MM.1S (cell line): ENCODE data around the gene ZBTB4.

Experiments
- DNase-seq: peaks from one replicate; pipeline ENCODE4 v3.0.0-alpha.2; 2015
- H2AFZ ChIP-seq: fragments of 300-600 bp; sonication (generic); 2 replicates; pipeline ENCODE4 v1.6.0; 2016; ENCODE audit warnings: antibody characterized with exemption, low read length
- H3F3A ChIP-seq: fragments of 300-600 bp; sonication (generic); 2 replicates; pipeline ENCODE4 v1.6.1; 2016; ENCODE audit warnings: mild to moderate bottlenecking, antibody characterized with exemption, low read length, moderate library complexity, mixed read lengths; ENCODE audit not compliant: insufficient read depth
- H3K27ac ChIP-seq: fragments of 300-600 bp; sonication (generic); 2 replicates; pipeline ENCODE4 v1.5.1; 2016; ENCODE audit warnings: mild to moderate bottlenecking, low read length
- H3K27me3 ChIP-seq: fragments of 300-600 bp; sonication (generic); replicated peaks from 2 replicates; pipeline ENCODE4 v1.6.0; 2016; ENCODE audit warnings: low read length; ENCODE audit not compliant: insufficient read depth
- H3K36me3 ChIP-seq: fragments of 300-600 bp; sonication (generic); replicated peaks from 2 replicates; pipeline ENCODE4 v1.6.1; 2016; ENCODE audit warnings: mild to moderate bottlenecking, low read length, mixed read lengths; ENCODE audit not compliant: insufficient read depth
- H3K4me1 ChIP-seq: fragments of 300-600 bp; sonication (generic); 2 replicates; pipeline ENCODE4 v1.6.1; 2016; ENCODE audit warnings: low read length, mixed read lengths
- H3K4me2 ChIP-seq: fragments of 300-600 bp; sonication (generic); 2 replicates; pipeline ENCODE4 v1.6.0; 2016; ENCODE audit warnings: low read depth, low read length
- H3K4me3 ChIP-seq: fragments of 300-600 bp; sonication (generic); 2 replicates; pipeline ENCODE4 v1.5.1; 2016; ENCODE audit warnings: low read length, mixed read lengths
- H3K79me2 ChIP-seq: fragments of 300-600 bp; sonication (generic); 2 replicates; pipeline ENCODE4 v1.6.1; 2016; ENCODE audit warnings: mixed run types, low read length, mixed read lengths
- H3K9ac ChIP-seq: fragments of 300-600 bp; sonication (generic); 2 replicates; pipeline ENCODE4 v1.6.1; 2016; ENCODE audit warnings: low read length, mixed read lengths
- H3K9me2 ChIP-seq: fragments of 300-600 bp; sonication (generic); replicated peaks from 2 replicates; pipeline ENCODE4 v1.6.1; 2016; ENCODE audit warnings: mild to moderate bottlenecking, low read length, mixed read lengths; ENCODE audit not compliant: insufficient read depth
- H3K9me3 ChIP-seq: fragments of 300-600 bp; sonication (generic); replicated peaks from 2 replicates; pipeline ENCODE4 v1.6.1; 2016; ENCODE audit warnings: mild to moderate bottlenecking, low read length, mixed read lengths; ENCODE audit not compliant: insufficient read depth
- H4K20me1 ChIP-seq: fragments of 300-600 bp; sonication (generic); 2 replicates; pipeline ENCODE4 v1.6.1; 2016; ENCODE audit warnings: mild to moderate bottlenecking, low read length, moderate library complexity, mixed read lengths; ENCODE audit not compliant: insufficient read depth
- EZH2 ChIP-seq: fragments of 300-600 bp; sonication (generic); optimal IDR thresholded peaks from 2 replicates; pipeline ENCODE3; 2017; ENCODE audit warnings: low read depth, mild to moderate bottlenecking, antibody characterized with exemption, low read length, mixed read lengths
- EZH2phosphoT487 ChIP-seq: fragments of 300-600 bp; sonication (generic); IDR thresholded peaks from 2 replicates; pipeline ENCODE4 v1.6.1; 2018; ENCODE audit warnings: antibody characterized with exemption, low read length
- TF ChIP-seq, protein P1 (sequence below): fragments of 300-600 bp; sonication (generic); IDR thresholded peaks from 2 replicates; pipeline ENCODE4 v1.5.1; 2016; ENCODE audit warnings: antibody characterized with exemption, low read length, mixed read lengths

Gene ZBTB4

DNA sequence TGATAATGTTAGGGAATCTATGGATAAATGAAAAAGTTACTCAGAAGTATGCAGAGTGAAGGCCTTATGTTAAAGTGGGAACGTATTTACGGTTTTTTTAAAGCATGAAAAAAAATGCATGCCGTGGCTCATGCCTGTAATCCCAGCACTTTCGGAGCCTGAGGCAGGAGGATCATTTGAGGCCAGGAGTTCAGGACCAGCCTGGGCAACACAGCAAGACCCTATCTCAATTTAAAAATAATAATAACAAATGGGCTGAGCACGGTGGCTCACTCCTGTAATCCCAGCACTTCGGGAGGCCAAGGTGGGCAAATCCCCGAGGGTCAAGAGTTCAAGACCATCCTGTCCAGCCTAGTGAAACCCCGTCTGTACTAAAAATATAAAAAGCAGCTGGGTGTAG, 10.7 kb upstream of the ZBTB4 start:
- H3K27me3 ChIP-seq, result no peaks in the 10 kb centered on the region
- H3K9me3 ChIP-seq, result no peaks in the 10 kb centered on the region
- H3K79me2 ChIP-seq, result peaks cover 97% of the 10 kb centered on the region
- no peak overlapping the region for H3K9ac ChIP-seq
- peaks cover 7% of the 10 kb centered on the region; the same call in 1 of the 2 replicates for H3F3A ChIP-seq
- no peak overlapping the region for H3K4me3 ChIP-seq
- H2AFZ ChIP-seq, result no peak overlapping the region
- no peak overlapping the region for H3K27ac ChIP-seq
- TF ChIP-seq, protein P1, sequence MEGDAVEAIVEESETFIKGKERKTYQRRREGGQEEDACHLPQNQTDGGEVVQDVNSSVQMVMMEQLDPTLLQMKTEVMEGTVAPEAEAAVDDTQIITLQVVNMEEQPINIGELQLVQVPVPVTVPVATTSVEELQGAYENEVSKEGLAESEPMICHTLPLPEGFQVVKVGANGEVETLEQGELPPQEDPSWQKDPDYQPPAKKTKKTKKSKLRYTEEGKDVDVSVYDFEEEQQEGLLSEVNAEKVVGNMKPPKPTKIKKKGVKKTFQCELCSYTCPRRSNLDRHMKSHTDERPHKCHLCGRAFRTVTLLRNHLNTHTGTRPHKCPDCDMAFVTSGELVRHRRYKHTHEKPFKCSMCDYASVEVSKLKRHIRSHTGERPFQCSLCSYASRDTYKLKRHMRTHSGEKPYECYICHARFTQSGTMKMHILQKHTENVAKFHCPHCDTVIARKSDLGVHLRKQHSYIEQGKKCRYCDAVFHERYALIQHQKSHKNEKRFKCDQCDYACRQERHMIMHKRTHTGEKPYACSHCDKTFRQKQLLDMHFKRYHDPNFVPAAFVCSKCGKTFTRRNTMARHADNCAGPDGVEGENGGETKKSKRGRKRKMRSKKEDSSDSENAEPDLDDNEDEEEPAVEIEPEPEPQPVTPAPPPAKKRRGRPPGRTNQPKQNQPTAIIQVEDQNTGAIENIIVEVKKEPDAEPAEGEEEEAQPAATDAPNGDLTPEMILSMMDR, result no peak
- TF ChIP-seq EZH2 (no peak), EZH2phosphoT487 (no peak)
- H3K36me3 ChIP-seq, result no peaks in the 10 kb centered on the region
- H3K4me2 ChIP-seq, result no peak overlapping the region
- no peak for DNase-seq
- H4K20me1 ChIP-seq, result peaks cover 43% of the 10 kb centered on the region
- peaks cover 13% of the 10 kb centered on the region for H3K4me1 ChIP-seq
- no peaks in the 10 kb centered on the region for H3K9me2 ChIP-seq

DNA sequence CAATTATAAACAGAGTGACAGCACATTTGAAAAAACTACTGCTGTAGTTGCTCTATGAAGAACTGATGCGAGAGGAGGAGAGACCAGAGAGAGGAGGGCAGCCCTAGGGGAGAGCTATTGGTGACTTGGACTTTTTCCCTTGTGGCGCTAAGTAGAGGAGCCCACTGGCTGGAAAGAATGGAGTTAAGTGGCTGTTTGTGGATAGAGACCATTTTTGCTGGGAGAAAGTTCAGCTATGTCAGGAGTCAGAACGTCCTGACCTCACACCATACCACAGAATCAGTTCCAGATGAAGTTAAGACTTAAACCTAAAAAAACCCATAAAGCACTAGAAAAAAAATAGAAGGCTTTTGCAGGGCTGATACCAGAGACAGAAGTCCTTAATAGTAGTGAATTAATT, 6.8 kb upstream of the ZBTB4 start:
- Histone ChIP-seq H3K36me3 (no peaks in the 10 kb centered on the region), H3K27ac (no peak overlapping the region), H3K9ac (peak overlapping the region; percentile 12; the same call in 1 of the 2 replicates), H3K9me2 (no peaks in the 10 kb centered on the region), H3K4me2 (peak overlapping the region; percentile 87), H4K20me1 (peaks cover 24% of the 10 kb centered on the region; the same call in 1 of the 2 replicates), H3K27me3 (no peaks in the 10 kb centered on the region), H3F3A (peaks cover 11% of the 10 kb centered on the region; the same call in 1 of the 2 replicates), H3K4me1 (peaks cover 13% of the 10 kb centered on the region), H3K9me3 (no peaks in the 10 kb centered on the region), H2AFZ (no peak overlapping the region), H3K79me2 (peaks cover 62% of the 10 kb centered on the region), H3K4me3 (peak overlapping the region; percentile 59)
- TF ChIP-seq EZH2, result no peak
- no peak for DNase-seq

DNA sequence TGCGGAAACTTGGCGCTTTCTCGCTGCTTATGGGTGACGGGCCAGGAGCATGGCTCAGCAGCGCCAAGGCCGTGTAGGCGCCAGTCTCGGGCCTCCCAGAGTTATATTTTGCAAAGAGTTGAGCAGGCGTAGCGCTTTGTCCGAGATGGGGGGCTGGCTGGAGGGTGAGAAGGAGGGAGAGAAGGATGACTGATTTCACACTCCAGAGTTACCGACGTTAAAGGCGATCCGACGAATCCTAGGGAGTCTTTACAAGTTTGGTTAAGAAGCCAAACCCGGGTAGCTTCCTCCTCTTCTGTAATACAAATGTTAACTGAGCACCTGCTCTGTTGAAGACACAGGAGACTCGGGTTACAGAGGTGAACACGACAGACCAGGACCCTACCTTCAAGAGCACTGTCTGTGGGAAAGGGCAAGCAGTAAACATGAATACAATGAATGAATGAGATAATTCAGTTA, 5.5 kb upstream of the ZBTB4 start:
- H3K4me3 ChIP-seq, result peak overlapping the region; percentile 77
- peaks cover 13% of the 10 kb centered on the region for H3K4me1 ChIP-seq
- DNase-seq, result no peak
- H3K9ac ChIP-seq, result peak overlapping the region; percentile 95
- H3K79me2 ChIP-seq, result peaks cover 50% of the 10 kb centered on the region
- no peaks in the 10 kb centered on the region for H3K9me3 ChIP-seq
- no peaks in the 10 kb centered on the region for H3K27me3 ChIP-seq
- H3K9me2 ChIP-seq, result no peaks in the 10 kb centered on the region
- peaks cover 14% of the 10 kb centered on the region; the same call in 1 of the 2 replicates for H4K20me1 ChIP-seq
- TF ChIP-seq EZH2phosphoT487, result no peak
- no peak for TF ChIP-seq EZH2
- TF ChIP-seq, protein P1, result peak; percentile 14; the same call in 1 of the 2 replicates
- H3F3A ChIP-seq, result peaks cover 11% of the 10 kb centered on the region; the same call in 1 of the 2 replicates
- peak overlapping the region; percentile 87; the same call in 1 of the 2 replicates for H3K4me2 ChIP-seq
- peak overlapping the region; percentile 90 for H3K27ac ChIP-seq
- H3K36me3 ChIP-seq, result no peaks in the 10 kb centered on the region
- peak overlapping the region; percentile 52; the same call in 1 of the 2 replicates for H2AFZ ChIP-seq

DNA sequence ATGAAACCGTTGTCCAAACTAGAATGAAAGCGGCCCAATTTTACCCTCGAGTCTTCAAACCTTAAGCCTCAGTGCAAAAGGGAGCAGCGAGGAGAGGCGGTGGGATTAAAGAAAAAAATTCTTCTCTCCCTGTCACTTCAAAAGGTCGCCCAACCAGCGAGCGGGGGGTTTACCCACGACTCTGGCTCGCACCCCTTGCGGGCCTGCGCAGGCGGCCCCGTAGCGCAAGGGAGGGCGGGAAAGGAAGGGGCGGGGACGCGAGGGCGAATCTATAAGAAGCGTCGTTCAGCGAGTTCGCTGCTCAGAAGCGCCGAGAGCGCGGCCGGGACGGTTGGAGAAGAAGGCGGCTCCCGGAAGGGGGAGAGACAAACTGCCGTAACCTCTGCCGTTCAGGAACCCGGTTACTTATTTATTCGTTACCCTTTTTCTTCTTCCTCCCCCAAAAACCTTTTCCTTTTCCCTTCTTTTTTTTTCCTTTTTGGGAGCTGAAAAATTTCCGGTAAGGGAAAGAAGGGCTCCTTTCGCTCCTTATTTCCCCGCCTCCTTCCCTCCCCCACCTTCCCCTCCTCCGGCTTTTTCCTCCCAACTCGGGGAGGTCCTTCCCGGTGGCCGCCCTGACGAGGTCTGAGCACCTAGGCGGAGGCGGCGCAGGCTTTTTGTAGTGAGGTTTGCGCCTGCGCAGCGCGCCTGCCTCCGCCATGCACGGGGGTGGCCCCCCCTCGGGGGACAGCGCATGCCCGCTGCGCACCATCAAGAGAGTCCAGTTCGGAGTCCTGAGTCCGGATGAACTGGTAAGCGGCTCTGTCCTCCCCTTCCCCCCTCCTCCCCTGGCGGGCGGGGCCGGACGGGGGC, 4.9 kb upstream of the ZBTB4 start, which contains the start of gene POLR2A:
Gene POLR2A, plus strand, starts transcription at position 300 of the 852 bp plus-strand sequence.
- peak within 1 kb of the TSS; percentile 90 for H3K27ac ChIP-seq
- peak within 1 kb of the TSS; percentile 84 for H3K4me3 ChIP-seq
- peak; percentile 97 for DNase-seq
- H3K9ac ChIP-seq, result peak within 1 kb of the TSS; percentile 95
- peaks cover 43% of the 10 kb centered on the region for H3K79me2 ChIP-seq
- no peaks in the 10 kb centered on the region for H3K9me3 ChIP-seq
- peak within 1 kb of the TSS; percentile 72 for H2AFZ ChIP-seq
- TF ChIP-seq, protein P1, result no peak
- TF ChIP-seq EZH2 (no peak), EZH2phosphoT487 (no peak)
- no peaks in the 10 kb centered on the region for H3K27me3 ChIP-seq
- peak within 1 kb of the TSS; percentile 87 for H3K4me2 ChIP-seq
- H3K36me3 ChIP-seq, result no peaks in the 10 kb centered on the region
- no peaks in the 10 kb centered on the region for H3K9me2 ChIP-seq
- peaks cover 12% of the 10 kb centered on the region; the same call in 1 of the 2 replicates for H4K20me1 ChIP-seq
- H3K4me1 ChIP-seq, result peaks cover 13% of the 10 kb centered on the region
- peaks cover 11% of the 10 kb centered on the region; the same call in 1 of the 2 replicates for H3F3A ChIP-seq
